BJ (cell line): ENCODE results near the gene PRKCA. TPM values are rescaled to one million over a fixed set of nuclear protein-coding genes. Genes with fewer than 3 reads are reported as not detected.
"Not testable (repeated sequence)": the region's sequence is repeated elsewhere in the genome, so short reads cannot be mapped to it uniquely, and the experiment has no call there.

ENCODE experiments used
- CTCF ChIA-PET: fragments of 350-600 bp; formaldehyde crosslinking; extraction: SDS; loops from one replicate; lab custom pipeline; 2021; ENCODE audit warnings: antibody characterized with exemption, inconsistent platforms; lab: Yijun Ruan, JAX
- POLR2A ChIA-PET: fragments of 300-600 bp; sonication (Branson Sonifier 250); formaldehyde crosslinking; extraction: SDS; loops from one replicate; lab custom pipeline; 2021; ENCODE audit warnings: antibody characterized with exemption; lab: Charles Lee
- DNase-seq: peaks from one replicate; pipeline ENCODE4 v3.0.0-alpha.2; 2011; ENCODE audit warnings: low read depth
- H3K27me3 ChIP-seq: 2 replicates; pipeline ENCODE4 v1.6.0; 2011; ENCODE audit warnings: low read length; ENCODE audit not compliant: control insufficient read depth, insufficient read depth
- H3K36me3 ChIP-seq: 2 replicates; pipeline ENCODE4 v1.5.1; 2011; ENCODE audit warnings: low read length; ENCODE audit not compliant: control insufficient read depth, insufficient read depth
- H3K4me3 ChIP-seq: 2 replicates; pipeline ENCODE4 v1.5.1; 2011; ENCODE audit warnings: low read depth, mild to moderate bottlenecking, control low read depth, low read length
- polyA plus RNA-seq: library from polyadenylated mRNA; depleted of rRNA; stranded (reverse); fragments of >200 nt; gene quantifications from 2 replicates; pipeline ENCODE4 v1.2.3, GENCODE V29; 2011
- TF ChIP-seq, protein P1 (sequence below): IDR thresholded peaks from 2 replicates; pipeline ENCODE4 v1.5.1; 2011; ENCODE audit warnings: low read depth, mild to moderate bottlenecking, control low read depth, inconsistent platforms, low read length, moderate library complexity; ENCODE audit not compliant: insufficient read depth

Gene PRKCA
- polyA plus RNA-seq, 1 experiment, result 38.7 TPM

DNA sequence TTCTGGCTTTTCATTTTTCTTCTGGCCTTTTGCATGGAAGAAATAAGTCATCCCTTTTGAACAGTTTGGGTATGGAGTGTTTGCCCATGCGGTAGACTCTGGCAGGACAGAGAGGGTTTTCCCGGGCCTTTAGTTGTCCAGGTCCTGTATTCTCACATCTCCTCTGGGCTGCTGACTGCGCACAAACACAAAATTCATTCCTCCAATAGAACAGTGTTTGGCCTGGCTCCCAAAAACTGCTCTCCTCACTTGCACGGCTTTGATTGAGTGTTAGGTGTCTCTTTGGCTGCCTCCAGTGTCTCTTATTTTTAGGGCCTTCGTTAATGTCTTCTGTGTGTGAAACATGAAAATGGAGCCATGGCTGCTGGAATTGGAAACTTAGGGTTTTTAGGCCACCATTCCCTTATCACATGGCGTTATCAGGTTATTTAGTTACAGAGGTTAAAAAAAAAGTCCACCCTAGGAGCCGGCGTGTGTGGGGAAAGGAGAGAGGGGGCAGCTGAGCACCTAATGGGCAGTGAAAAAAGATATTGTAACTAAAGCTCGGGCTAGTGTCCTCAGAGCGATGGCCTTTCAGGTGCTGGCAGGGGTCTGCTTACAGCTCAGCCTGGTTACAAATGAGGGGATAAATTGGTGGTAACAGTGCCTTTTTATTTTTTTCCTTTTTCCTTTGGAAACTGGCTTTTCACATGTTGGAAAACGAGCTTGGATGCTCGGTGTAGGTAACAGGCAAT is 47.3 kb downstream of the PRKCA start:
- POLR2A ChIA-PET, result no interaction called here
- CTCF ChIA-PET, result no interaction called here
- DNase-seq, result no peak
- Histone ChIP-seq H3K27me3 (no peaks in the 10 kb centered on the region), H3K4me3 (no peak overlapping the region), H3K36me3 (no peaks in the 10 kb centered on the region)
- TF ChIP-seq, protein P1, sequence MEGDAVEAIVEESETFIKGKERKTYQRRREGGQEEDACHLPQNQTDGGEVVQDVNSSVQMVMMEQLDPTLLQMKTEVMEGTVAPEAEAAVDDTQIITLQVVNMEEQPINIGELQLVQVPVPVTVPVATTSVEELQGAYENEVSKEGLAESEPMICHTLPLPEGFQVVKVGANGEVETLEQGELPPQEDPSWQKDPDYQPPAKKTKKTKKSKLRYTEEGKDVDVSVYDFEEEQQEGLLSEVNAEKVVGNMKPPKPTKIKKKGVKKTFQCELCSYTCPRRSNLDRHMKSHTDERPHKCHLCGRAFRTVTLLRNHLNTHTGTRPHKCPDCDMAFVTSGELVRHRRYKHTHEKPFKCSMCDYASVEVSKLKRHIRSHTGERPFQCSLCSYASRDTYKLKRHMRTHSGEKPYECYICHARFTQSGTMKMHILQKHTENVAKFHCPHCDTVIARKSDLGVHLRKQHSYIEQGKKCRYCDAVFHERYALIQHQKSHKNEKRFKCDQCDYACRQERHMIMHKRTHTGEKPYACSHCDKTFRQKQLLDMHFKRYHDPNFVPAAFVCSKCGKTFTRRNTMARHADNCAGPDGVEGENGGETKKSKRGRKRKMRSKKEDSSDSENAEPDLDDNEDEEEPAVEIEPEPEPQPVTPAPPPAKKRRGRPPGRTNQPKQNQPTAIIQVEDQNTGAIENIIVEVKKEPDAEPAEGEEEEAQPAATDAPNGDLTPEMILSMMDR, result no peak

DNA sequence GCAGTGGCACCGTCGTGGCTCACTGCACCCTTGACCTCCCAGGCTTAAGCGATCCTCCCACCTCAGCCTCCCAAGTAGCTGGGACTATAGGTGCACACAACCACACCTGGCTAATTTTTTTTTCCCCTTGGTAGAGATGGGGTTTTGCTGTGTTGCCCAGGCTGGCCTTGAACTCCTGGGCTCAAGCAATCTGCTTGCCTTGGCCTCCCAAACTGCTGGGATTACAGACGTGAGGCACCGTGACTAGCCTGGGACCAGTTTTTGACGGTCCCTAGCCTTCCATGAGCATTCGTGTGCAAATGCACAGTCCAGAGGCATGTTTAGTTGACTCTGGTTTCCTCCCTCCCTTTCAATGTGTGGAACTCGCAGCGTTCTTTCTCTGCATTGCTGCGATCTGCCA is 48.2 kb downstream of the PRKCA start:
- DNase-seq, POLR2A ChIA-PET, H3K36me3 ChIP-seq, H3K4me3 ChIP-seq, H3K27me3 ChIP-seq, CTCF ChIA-PET: not testable (repeated sequence)

DNA sequence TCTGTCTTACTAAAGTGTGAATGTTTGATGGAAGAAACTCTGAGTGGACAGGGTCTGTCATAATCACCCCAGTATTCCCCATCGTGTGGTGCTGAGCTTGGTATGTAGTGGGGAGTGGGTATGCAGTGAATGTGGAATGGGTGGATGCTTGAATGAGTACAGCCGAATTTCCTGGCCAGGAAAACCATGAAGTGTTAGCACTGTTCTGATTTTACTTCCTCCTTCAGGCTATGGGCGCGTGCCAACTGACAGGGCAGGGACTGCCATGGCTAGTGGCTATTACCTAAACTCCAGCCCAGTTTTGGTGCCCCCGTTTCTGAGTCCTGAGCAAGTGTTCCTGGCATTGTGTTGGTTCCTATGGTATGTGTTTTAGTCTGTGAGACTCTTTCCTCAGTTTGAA is 48.6 kb downstream of the PRKCA start:
- ChIA-PET CTCF (no interaction called here), POLR2A (no interaction called here)
- H3K36me3 ChIP-seq, result no peaks in the 10 kb centered on the region
- no peaks in the 10 kb centered on the region for H3K27me3 ChIP-seq
- no peak overlapping the region for H3K4me3 ChIP-seq
- TF ChIP-seq, protein P1, result no peak
- no peak for DNase-seq

DNA sequence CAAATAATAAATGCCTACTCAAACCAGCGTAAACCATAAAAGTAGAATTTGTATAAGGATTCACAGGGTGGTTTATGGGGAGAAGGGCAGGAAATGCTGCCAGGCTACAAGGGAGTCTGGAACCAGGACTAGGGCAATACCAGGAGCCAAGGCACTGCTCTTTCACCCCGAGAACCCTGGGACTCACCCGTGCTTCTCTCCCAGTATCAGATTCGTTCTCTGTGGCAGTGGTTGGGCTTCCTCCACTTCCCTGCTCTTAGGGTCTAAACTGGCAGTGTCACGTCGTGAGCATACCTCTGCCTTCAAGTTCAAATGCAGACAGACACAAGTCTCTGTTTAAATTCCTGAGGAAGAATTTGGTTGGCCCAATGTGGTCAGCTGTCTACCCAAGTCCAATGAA is 49.3 kb downstream of the PRKCA start:
- CTCF ChIA-PET, result no interaction called here

DNA sequence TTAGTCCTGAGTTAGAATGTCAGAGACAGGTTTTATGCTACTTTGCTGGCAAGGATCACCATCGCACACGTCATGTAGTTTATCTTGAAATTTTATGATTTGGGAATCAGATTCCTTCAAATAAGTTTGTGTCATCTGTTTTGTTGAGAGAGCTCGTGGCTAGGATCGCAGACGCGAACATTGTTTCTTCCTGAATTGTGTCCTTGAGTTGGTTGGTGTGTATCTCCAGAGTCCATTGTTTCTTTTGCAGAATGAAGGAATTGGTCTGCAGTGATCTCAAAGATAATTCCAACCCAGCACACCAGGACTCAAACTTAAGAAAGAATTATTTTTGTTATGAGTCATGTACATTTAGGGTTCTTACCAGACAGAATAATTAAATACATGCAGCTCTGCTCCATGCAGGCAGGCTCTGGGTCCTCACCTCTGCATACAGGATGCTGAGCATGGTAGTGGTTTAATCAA is 51.6 kb downstream of the PRKCA start:
- H3K27me3 ChIP-seq, result no peaks in the 10 kb centered on the region
- ChIA-PET POLR2A (no interaction called here), CTCF (interaction anchor here (0.6 to 1.6 kb wide), 2 partner anchors 33 to 148 kb away, joined by 3 to 4 read pairs; no protein-coding TSS in a partner anchor)
- H3K36me3 ChIP-seq, result no peaks in the 10 kb centered on the region
- H3K4me3 ChIP-seq, result no peak overlapping the region
- TF ChIP-seq, protein P1, result no peak
- DNase-seq, result peak; percentile 44

More for the DNA sequence above, 49.3 kb downstream of the PRKCA start:
- POLR2A ChIA-PET, result no interaction called here
- Histone ChIP-seq H3K4me3 (no peak overlapping the region), H3K36me3 (no peaks in the 10 kb centered on the region), H3K27me3 (no peaks in the 10 kb centered on the region)
- TF ChIP-seq, protein P1, result no peak
- no peak for DNase-seq
